Measurements from ENCODE around the gene RAP1GAP2.
"Not testable (repeated sequence)": the region's sequence is repeated elsewhere in the genome, so short reads cannot be mapped to it uniquely, and the experiment has no call there.

RAP1GAP2 gene

GRCh38 chr17:2881295-2881694, 85.1 kb downstream of the RAP1GAP2 start:
- DNase-seq (ENCODE audit: low read depth in 2 of 3, low spot score in 1 of 3), result no peak

GRCh38 chr17:2883544-2884213, 87.4 kb downstream of the RAP1GAP2 start:
- no peak for DNase-seq (ENCODE audit: low read depth in 2 of 3, low spot score in 1 of 3)

GRCh38 chr17:2885733-2886132, 89.5 kb downstream of the RAP1GAP2 start:
- DNase-seq (ENCODE audit: low read depth in 2 of 3, low spot score in 1 of 3), result no peak

- DNase-seq (ENCODE audit: low read depth in 2 of 3, low spot score in 1 of 3), result no peak
Observed at GRCh38 chr17:2888326-2888725, 92.1 kb downstream of the RAP1GAP2 start.

- no peak for DNase-seq (ENCODE audit: low read depth in 2 of 3, low spot score in 1 of 3)
Observed at GRCh38 chr17:2889256-2889655, 93.0 kb downstream of the RAP1GAP2 start.

- not testable (repeated sequence) for DNase-seq (ENCODE audit: low read depth in 2 of 3, low spot score in 1 of 3)
Observed at GRCh38 chr17:2890778-2891177, 94.5 kb downstream of the RAP1GAP2 start.

GRCh38 chr17:2892305-2892971, 96.2 kb downstream of the RAP1GAP2 start:
- no peak for DNase-seq (ENCODE audit: low read depth in 2 of 3, low spot score in 1 of 3)

GRCh38 chr17:2893422-2893914, 97.2 kb downstream of the RAP1GAP2 start:
- DNase-seq (ENCODE audit: low read depth in 2 of 3, low spot score in 1 of 3), result no peak

GRCh38 chr17:2894782-2895181, 98.5 kb downstream of the RAP1GAP2 start:
- no peak for DNase-seq (ENCODE audit: low read depth in 2 of 3, low spot score in 1 of 3)

GRCh38 chr17:2897605-2898004, 101.4 kb downstream of the RAP1GAP2 start:
- DNase-seq (ENCODE audit: low read depth in 2 of 3, low spot score in 1 of 3), result no peak

- DNase-seq (ENCODE audit: low read depth in 2 of 3, low spot score in 1 of 3), result no peak
Observed at GRCh38 chr17:2898255-2898926, 102.2 kb downstream of the RAP1GAP2 start.

GRCh38 chr17:2899906-2900305, 103.7 kb downstream of the RAP1GAP2 start:
- DNase-seq (ENCODE audit: low read depth in 2 of 3, low spot score in 1 of 3), result no peak

- no peak for DNase-seq (ENCODE audit: low read depth in 2 of 3, low spot score in 1 of 3)
Observed at GRCh38 chr17:2900842-2901241, 104.6 kb downstream of the RAP1GAP2 start.

- DNase-seq (ENCODE audit: low read depth in 2 of 3, low spot score in 1 of 3), result no peak
Observed at GRCh38 chr17:2901582-2901981, 105.3 kb downstream of the RAP1GAP2 start.

GRCh38 chr17:2902546-2902945, 106.3 kb downstream of the RAP1GAP2 start:
- no peak for DNase-seq (ENCODE audit: low read depth in 2 of 3, low spot score in 1 of 3)

- no peak for DNase-seq (ENCODE audit: low read depth in 2 of 3, low spot score in 1 of 3)
Observed at GRCh38 chr17:2903193-2903974, 107.1 kb downstream of the RAP1GAP2 start.

- no peak for DNase-seq (ENCODE audit: low read depth in 2 of 3, low spot score in 1 of 3)
Observed at GRCh38 chr17:2904135-2904534, 107.9 kb downstream of the RAP1GAP2 start.

- DNase-seq (ENCODE audit: low read depth in 2 of 3, low spot score in 1 of 3), result no peak
Observed at GRCh38 chr17:2905269-2905668, 109.0 kb downstream of the RAP1GAP2 start.

GRCh38 chr17:2905696-2906501, 109.7 kb downstream of the RAP1GAP2 start:
- no peak for DNase-seq (ENCODE audit: low read depth in 2 of 3, low spot score in 1 of 3)

- DNase-seq (ENCODE audit: low read depth in 2 of 3, low spot score in 1 of 3), result peak; percentile 26 to 61 (median 41)
Observed at GRCh38 chr17:2906901-2907300, 110.7 kb downstream of the RAP1GAP2 start.

Measured in stimulated activated CD4-positive, alpha-beta T cell treated with anti-CD3 and anti-CD28 coated beads, Interleukin-12 subunit alpha, Interleukin-12 subunit beta, amount 100 ng/mL, for 48 hours (primary cell).